ENCODE measurements around the gene MROH2A.

MROH2A gene

GRCh38 chr2:233811087-233811486 is 33.0 kb downstream of the MROH2A start:
- H3K9ac ChIP-seq (ENCODE audit: low read depth in 1 of 2, low read length in 2 of 2): no peak overlapping the region
- H3K36me3 ChIP-seq (ENCODE audit: control insufficient read depth in 2 of 2, insufficient read depth in 2 of 2, low read length in 2 of 2): no peaks in the 10 kb centered on the region
- no peaks in the 10 kb centered on the region for H3K9me3 ChIP-seq (ENCODE audit: control insufficient read depth in 2 of 2, low read length in 2 of 2)
- no peak overlapping the region for H3K4me3 ChIP-seq (ENCODE audit: low read length in 2 of 2)
- H3K4me1 ChIP-seq (ENCODE audit: control insufficient read depth in 2 of 2, insufficient read depth in 2 of 2, low read length in 2 of 2): no peaks in the 10 kb centered on the region
- H3K27me3 ChIP-seq (ENCODE audit: control insufficient read depth in 2 of 2, insufficient read depth in 2 of 2, low read length in 2 of 2): peaks cover 0 to 8% of the 10 kb centered on the region in 2 donors
- no peak overlapping the region for H3K27ac ChIP-seq (ENCODE audit: low read depth in 2 of 2, low read length in 2 of 2)

GRCh38 chr2:233811732-233812131 is 33.6 kb downstream of the MROH2A start:
- Histone ChIP-seq H3K27ac (ENCODE audit: low read depth in 2 of 2, low read length in 2 of 2) (no peak overlapping the region), H3K4me1 (ENCODE audit: control insufficient read depth in 2 of 2, insufficient read depth in 2 of 2, low read length in 2 of 2) (no peaks in the 10 kb centered on the region), H3K9me3 (ENCODE audit: control insufficient read depth in 2 of 2, low read length in 2 of 2) (no peaks in the 10 kb centered on the region), H3K36me3 (ENCODE audit: control insufficient read depth in 2 of 2, insufficient read depth in 2 of 2, low read length in 2 of 2) (no peaks in the 10 kb centered on the region), H3K4me3 (ENCODE audit: low read length in 2 of 2) (no peak overlapping the region), H3K27me3 (ENCODE audit: control insufficient read depth in 2 of 2, insufficient read depth in 2 of 2, low read length in 2 of 2) (peaks cover 0 to 8% of the 10 kb centered on the region in 2 donors), H3K9ac (ENCODE audit: low read depth in 1 of 2, low read length in 2 of 2) (no peak overlapping the region)

GRCh38 chr2:233813236-233814055 is 35.3 kb downstream of the MROH2A start:
- Histone ChIP-seq H3K4me1 (ENCODE audit: control insufficient read depth in 2 of 2, insufficient read depth in 2 of 2, low read length in 2 of 2) (no peaks in the 10 kb centered on the region), H3K27ac (ENCODE audit: low read depth in 2 of 2, low read length in 2 of 2) (no peak overlapping the region)

GRCh38 chr2:233814056-233814835 is 36.1 kb downstream of the MROH2A start:
- H3K27me3 ChIP-seq (ENCODE audit: control insufficient read depth in 2 of 2, insufficient read depth in 2 of 2, low read length in 2 of 2): peaks cover 0 to 2% of the 10 kb centered on the region in 2 donors

More at GRCh38 chr2:233813236-233814055, 35.3 kb downstream of the MROH2A start:
- Histone ChIP-seq H3K4me3 (ENCODE audit: low read length in 2 of 2) (no peak overlapping the region), H3K36me3 (ENCODE audit: control insufficient read depth in 2 of 2, insufficient read depth in 2 of 2, low read length in 2 of 2) (no peaks in the 10 kb centered on the region), H3K9me3 (ENCODE audit: control insufficient read depth in 2 of 2, low read length in 2 of 2) (no peaks in the 10 kb centered on the region), H3K9ac (ENCODE audit: low read depth in 1 of 2, low read length in 2 of 2) (no peak overlapping the region), H3K27me3 (ENCODE audit: control insufficient read depth in 2 of 2, insufficient read depth in 2 of 2, low read length in 2 of 2) (peaks cover 0 to 4% of the 10 kb centered on the region in 2 donors)

GRCh38 chr2:233815861-233816260 is 37.7 kb downstream of the MROH2A start:
- Histone ChIP-seq H3K27ac (ENCODE audit: low read depth in 2 of 2, low read length in 2 of 2) (no peak overlapping the region), H3K9ac (ENCODE audit: low read depth in 1 of 2, low read length in 2 of 2) (no peak overlapping the region), H3K27me3 (ENCODE audit: control insufficient read depth in 2 of 2, insufficient read depth in 2 of 2, low read length in 2 of 2) (peaks cover 0 to 2% of the 10 kb centered on the region in 2 donors), H3K4me3 (ENCODE audit: low read length in 2 of 2) (no peak overlapping the region), H3K4me1 (ENCODE audit: control insufficient read depth in 2 of 2, insufficient read depth in 2 of 2, low read length in 2 of 2) (no peaks in the 10 kb centered on the region), H3K36me3 (ENCODE audit: control insufficient read depth in 2 of 2, insufficient read depth in 2 of 2, low read length in 2 of 2) (no peaks in the 10 kb centered on the region), H3K9me3 (ENCODE audit: control insufficient read depth in 2 of 2, low read length in 2 of 2) (no peaks in the 10 kb centered on the region)

More at GRCh38 chr2:233814056-233814835, 36.1 kb downstream of the MROH2A start:
- H3K9me3 ChIP-seq (ENCODE audit: control insufficient read depth in 2 of 2, low read length in 2 of 2): no peaks in the 10 kb centered on the region
- H3K4me1 ChIP-seq (ENCODE audit: control insufficient read depth in 2 of 2, insufficient read depth in 2 of 2, low read length in 2 of 2): no peaks in the 10 kb centered on the region
- H3K36me3 ChIP-seq (ENCODE audit: control insufficient read depth in 2 of 2, insufficient read depth in 2 of 2, low read length in 2 of 2): no peaks in the 10 kb centered on the region
- H3K27ac ChIP-seq (ENCODE audit: low read depth in 2 of 2, low read length in 2 of 2): no peak overlapping the region
- H3K4me3 ChIP-seq (ENCODE audit: low read length in 2 of 2): no peak overlapping the region
- no peak overlapping the region for H3K9ac ChIP-seq (ENCODE audit: low read depth in 1 of 2, low read length in 2 of 2)

GRCh38 chr2:233816334-233816733 is 38.2 kb downstream of the MROH2A start:
- no peak overlapping the region for H3K9ac ChIP-seq (ENCODE audit: low read depth in 1 of 2, low read length in 2 of 2)
- H3K9me3 ChIP-seq (ENCODE audit: control insufficient read depth in 2 of 2, low read length in 2 of 2): no peaks in the 10 kb centered on the region
- H3K36me3 ChIP-seq (ENCODE audit: control insufficient read depth in 2 of 2, insufficient read depth in 2 of 2, low read length in 2 of 2): no peaks in the 10 kb centered on the region
- no peaks in the 10 kb centered on the region for H3K4me1 ChIP-seq (ENCODE audit: control insufficient read depth in 2 of 2, insufficient read depth in 2 of 2, low read length in 2 of 2)
- no peak overlapping the region for H3K27ac ChIP-seq (ENCODE audit: low read depth in 2 of 2, low read length in 2 of 2)
- peaks cover 0 to 2% of the 10 kb centered on the region in 2 donors for H3K27me3 ChIP-seq (ENCODE audit: control insufficient read depth in 2 of 2, insufficient read depth in 2 of 2, low read length in 2 of 2)
- no peak overlapping the region for H3K4me3 ChIP-seq (ENCODE audit: low read length in 2 of 2)

GRCh38 chr2:233816771-233817170 is 38.6 kb downstream of the MROH2A start:
- Histone ChIP-seq H3K4me1 (ENCODE audit: control insufficient read depth in 2 of 2, insufficient read depth in 2 of 2, low read length in 2 of 2) (no peaks in the 10 kb centered on the region), H3K27ac (ENCODE audit: low read depth in 2 of 2, low read length in 2 of 2) (no peak overlapping the region), H3K9ac (ENCODE audit: low read depth in 1 of 2, low read length in 2 of 2) (no peak overlapping the region), H3K27me3 (ENCODE audit: control insufficient read depth in 2 of 2, insufficient read depth in 2 of 2, low read length in 2 of 2) (peaks cover 0 to under 1% of the 10 kb centered on the region in 2 donors), H3K9me3 (ENCODE audit: control insufficient read depth in 2 of 2, low read length in 2 of 2) (no peaks in the 10 kb centered on the region), H3K4me3 (ENCODE audit: low read length in 2 of 2) (no peak overlapping the region), H3K36me3 (ENCODE audit: control insufficient read depth in 2 of 2, insufficient read depth in 2 of 2, low read length in 2 of 2) (no peaks in the 10 kb centered on the region)

GRCh38 chr2:233817361-233817911 is 39.3 kb downstream of the MROH2A start:
- Histone ChIP-seq H3K27ac (ENCODE audit: low read depth in 2 of 2, low read length in 2 of 2) (no peak overlapping the region), H3K4me3 (ENCODE audit: low read length in 2 of 2) (no peak overlapping the region), H3K36me3 (ENCODE audit: control insufficient read depth in 2 of 2, insufficient read depth in 2 of 2, low read length in 2 of 2) (no peaks in the 10 kb centered on the region), H3K9me3 (ENCODE audit: control insufficient read depth in 2 of 2, low read length in 2 of 2) (no peaks in the 10 kb centered on the region), H3K4me1 (ENCODE audit: control insufficient read depth in 2 of 2, insufficient read depth in 2 of 2, low read length in 2 of 2) (no peaks in the 10 kb centered on the region), H3K27me3 (ENCODE audit: control insufficient read depth in 2 of 2, insufficient read depth in 2 of 2, low read length in 2 of 2) (no peaks in the 10 kb centered on the region), H3K9ac (ENCODE audit: low read depth in 1 of 2, low read length in 2 of 2) (no peak overlapping the region)

- Histone ChIP-seq H3K27ac (ENCODE audit: low read depth in 2 of 2, low read length in 2 of 2) (no peak overlapping the region), H3K27me3 (ENCODE audit: control insufficient read depth in 2 of 2, insufficient read depth in 2 of 2, low read length in 2 of 2) (no peaks in the 10 kb centered on the region)
Measured at GRCh38 chr2:233817995-233818638, 40.0 kb downstream of the MROH2A start.

More at GRCh38 chr2:233817995-233818638, 40.0 kb downstream of the MROH2A start:
- Histone ChIP-seq H3K4me1 (ENCODE audit: control insufficient read depth in 2 of 2, insufficient read depth in 2 of 2, low read length in 2 of 2) (no peaks in the 10 kb centered on the region), H3K9me3 (ENCODE audit: control insufficient read depth in 2 of 2, low read length in 2 of 2) (no peaks in the 10 kb centered on the region), H3K9ac (ENCODE audit: low read depth in 1 of 2, low read length in 2 of 2) (no peak overlapping the region), H3K36me3 (ENCODE audit: control insufficient read depth in 2 of 2, insufficient read depth in 2 of 2, low read length in 2 of 2) (no peaks in the 10 kb centered on the region), H3K4me3 (ENCODE audit: low read length in 2 of 2) (no peak overlapping the region)
